Urothelium cell line (cell line): ENCODE measurements around the gene GARIN1A.

Experiments
- DNase-seq: peaks from one replicate; pipeline ENCODE4 v3.0.0; 2011; ENCODE audit warnings: low spot score, mixed read lengths
- FAIRE-seq: peaks from 2 replicates; lab custom pipeline; 2011; peaks lifted over from hg19 to GRCh38; lab: Jason Lieb, UNC

GARIN1A gene

GRCh38 chr7:128710481-128710880 is 38.4 kb downstream of the GARIN1A start:
- FAIRE-seq (no peak), DNase-seq (no peak)

DNA sequence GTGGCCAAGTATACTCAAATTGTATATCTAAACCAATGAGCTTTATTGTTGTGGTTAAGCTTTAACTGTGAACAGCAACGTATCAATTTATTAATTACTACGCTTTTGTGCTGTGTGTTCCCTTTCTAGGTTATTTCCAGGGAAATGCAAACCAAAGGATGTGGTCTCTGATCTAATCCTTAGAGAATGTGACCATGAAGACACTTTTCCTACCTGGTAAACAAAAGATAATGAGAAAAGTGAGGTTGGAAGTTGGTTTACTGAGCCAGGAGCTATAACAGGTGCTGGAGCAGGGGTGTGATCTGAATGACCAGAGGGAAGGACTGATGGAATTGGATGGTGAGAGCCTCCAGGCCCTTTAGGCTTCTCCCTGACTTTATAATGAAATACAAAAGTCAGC is 41.7 kb downstream of the GARIN1A start:
- DNase-seq (peak; percentile 48), FAIRE-seq (no peak)

DNA sequence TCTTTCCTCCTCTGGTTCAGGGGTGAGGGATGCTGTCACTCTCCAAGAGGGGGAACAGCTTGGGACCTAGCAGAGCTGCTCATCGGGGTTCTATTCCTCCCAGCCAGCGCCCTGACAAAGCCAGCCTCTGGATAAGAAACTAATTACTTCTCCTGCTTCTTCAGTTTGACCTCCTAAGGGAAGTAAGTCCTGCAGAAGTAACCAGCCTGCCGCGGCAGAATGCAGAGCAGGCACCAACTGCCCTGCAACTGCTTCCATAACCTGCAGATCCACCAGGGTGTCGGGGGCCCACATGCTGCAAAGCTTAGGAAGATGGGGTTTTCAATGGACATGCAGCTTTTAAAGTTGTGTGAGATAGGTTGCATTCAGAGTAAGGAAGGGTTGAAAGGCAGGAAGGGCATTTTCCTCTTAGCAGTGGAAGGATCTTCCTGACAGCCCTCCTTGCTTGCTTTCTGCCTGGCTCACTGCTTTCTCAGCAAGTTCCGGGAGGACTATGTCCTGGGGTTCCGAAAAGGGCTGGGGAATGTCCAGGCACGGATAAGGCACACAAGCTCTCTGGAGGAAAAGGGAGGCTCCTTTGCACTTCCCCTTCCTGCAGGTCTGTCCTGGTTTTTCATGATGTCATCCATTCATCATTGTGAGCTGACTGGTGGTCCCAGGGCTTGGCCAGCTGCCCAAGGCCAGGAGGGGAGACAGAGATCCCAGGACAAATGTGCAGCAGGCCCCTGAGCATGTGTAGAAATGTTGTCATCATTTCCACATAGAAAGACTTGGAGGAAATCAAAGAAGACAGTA is 42.8 kb downstream of the GARIN1A start:
- FAIRE-seq (no peak), DNase-seq (no peak)

- DNase-seq, result no peak
- no peak for FAIRE-seq
Measured at GRCh38 chr7:128718967-128719642, 47.0 kb downstream of the GARIN1A start.

DNA sequence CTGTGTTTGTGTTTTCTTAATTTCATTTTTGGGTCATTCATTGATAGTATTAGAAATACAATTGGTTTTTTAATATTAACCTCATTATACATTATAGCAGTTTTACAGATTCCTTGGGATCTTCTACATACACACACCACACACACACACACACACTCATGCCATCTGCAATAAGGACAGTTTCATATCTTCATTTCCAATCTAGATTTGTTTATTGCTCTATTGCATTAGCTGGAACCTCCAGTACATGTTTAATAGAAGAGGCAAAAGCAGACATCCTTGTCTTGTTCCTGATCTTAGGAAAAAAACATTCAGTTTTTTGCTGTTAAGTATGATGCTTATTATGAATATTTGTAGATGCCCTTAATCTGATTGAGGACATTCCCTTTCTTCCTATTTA is 49.3 kb downstream of the GARIN1A start:
- FAIRE-seq (no peak), DNase-seq (no peak)
